Loucy (cell line): ENCODE results near the gene PXMP4.

Experiments used
- H2AFZ ChIP-seq: fragments of 200-600 bp; sonication (generic); 2 replicates; pipeline ENCODE4 v1.6.0; 2016; ENCODE audit warnings: antibody characterized with exemption, mild to moderate bottlenecking, low read length, moderate library complexity
- H3F3A ChIP-seq: fragments of 200-600 bp; 2 replicates; pipeline ENCODE4 v1.6.0; 2016; ENCODE audit warnings: antibody characterized with exemption, low read depth, mild to moderate bottlenecking
- H3K27me3 ChIP-seq: fragments of 200-600 bp; sonication (generic); 2 replicates; pipeline ENCODE4 v1.6.1; 2014; ENCODE audit warnings: low read length, mild to moderate bottlenecking; ENCODE audit not compliant: insufficient read depth, poor library complexity, severe bottlenecking
- H3K36me3 ChIP-seq: fragments of 200-600 bp; sonication (generic); 2 replicates; pipeline ENCODE4 v1.6.1; 2016; ENCODE audit warnings: low read length; ENCODE audit not compliant: insufficient read depth
- H3K4me1 ChIP-seq: fragments of 200-600 bp; sonication (generic); 2 replicates; pipeline ENCODE4 v1.5.1; 2014; ENCODE audit warnings: low read length, mild to moderate bottlenecking; ENCODE audit not compliant: insufficient read depth, poor library complexity, severe bottlenecking
- H3K4me2 ChIP-seq: fragments of 200-600 bp; sonication (generic); 2 replicates; pipeline ENCODE4 v1.6.0; 2014; ENCODE audit warnings: antibody characterized with exemption, low read length, low read depth, mild to moderate bottlenecking; ENCODE audit not compliant: poor library complexity, severe bottlenecking
- H3K4me3 ChIP-seq: fragments of 200-600 bp; sonication (generic); 2 replicates; pipeline ENCODE4 v1.5.1; 2014; ENCODE audit warnings: low read length, mild to moderate bottlenecking, mixed read lengths; ENCODE audit not compliant: poor library complexity, severe bottlenecking
- H3K79me2 ChIP-seq: fragments of 200-600 bp; sonication (generic); 2 replicates; pipeline ENCODE4 v1.6.1; 2014; ENCODE audit warnings: low read length; ENCODE audit not compliant: insufficient read depth
- H3K9ac ChIP-seq: fragments of 200-600 bp; sonication (generic); 2 replicates; pipeline ENCODE4 v1.6.0; 2014; ENCODE audit warnings: mild to moderate bottlenecking, low read depth, low read length, moderate library complexity; ENCODE audit not compliant: poor library complexity, severe bottlenecking
- H3K9me2 ChIP-seq: fragments of 200-600 bp; sonication (generic); replicated peaks from 2 replicates; pipeline ENCODE4 v1.6.1; 2016; ENCODE audit warnings: low read depth, low read length, mixed read lengths
- H3K9me3 ChIP-seq: fragments of 200-600 bp; sonication (generic); 2 replicates; pipeline ENCODE4 v1.6.1; 2014; ENCODE audit warnings: mild to moderate bottlenecking, antibody characterized with exemption, low read length, low read depth; ENCODE audit not compliant: insufficient read depth
- H4K20me1 ChIP-seq: fragments of 200-600 bp; sonication (generic); 2 replicates; pipeline ENCODE4 v1.6.0; 2014; ENCODE audit warnings: antibody characterized with exemption, low read length, mild to moderate bottlenecking; ENCODE audit not compliant: insufficient read depth, poor library complexity, severe bottlenecking
- EZH2phosphoT487 ChIP-seq: fragments of 200-600 bp; IDR thresholded peaks from 2 replicates; pipeline ENCODE4 v1.6.1; 2018; ENCODE audit warnings: antibody characterized with exemption, mild to moderate bottlenecking, moderate library complexity, borderline replicate concordance
- TF ChIP-seq, protein P1 (sequence below): fragments of 200-600 bp; sonication (generic); conservative IDR thresholded peaks from 2 replicates; pipeline ENCODE4 v1.5.1; 2014; ENCODE audit warnings: mild to moderate bottlenecking, antibody characterized with exemption, low read length

The PXMP4 gene

DNA sequence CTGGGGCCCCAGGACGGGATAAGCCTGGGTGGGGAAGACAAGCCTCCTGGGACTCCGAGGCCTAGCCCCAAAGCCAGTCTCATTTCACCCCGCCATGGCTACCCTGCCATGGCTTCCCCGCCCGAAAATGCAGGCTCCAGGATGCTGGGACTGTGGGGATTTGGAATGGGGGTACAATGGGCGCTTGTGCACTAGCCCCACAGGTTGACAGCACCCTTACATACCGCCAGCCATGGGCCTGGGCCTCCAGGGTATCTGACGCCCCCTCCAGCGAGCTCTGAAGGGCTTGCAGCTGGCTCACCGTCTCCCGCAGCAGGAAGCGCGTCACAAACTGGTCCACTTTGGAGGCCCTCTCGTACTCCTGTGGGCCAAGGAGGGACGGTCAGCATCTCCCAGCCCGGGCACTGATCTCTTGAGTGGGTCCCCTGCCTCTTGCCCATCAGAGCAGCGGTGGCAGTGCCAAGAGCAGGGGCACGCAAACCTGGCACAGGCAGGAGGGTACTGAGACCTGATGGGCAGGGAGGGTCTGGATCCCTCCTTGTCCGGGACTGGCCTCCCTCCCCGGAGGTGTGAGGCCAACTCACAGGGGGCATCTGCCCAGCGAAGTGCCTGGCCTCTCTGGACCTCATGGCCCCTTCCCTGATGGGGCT lies 60.0 kb downstream of the PXMP4 start:
- peaks cover 20% of the 10 kb centered on the region for H3K4me1 ChIP-seq
- H3K36me3 ChIP-seq: no peaks in the 10 kb centered on the region
- H3K4me3 ChIP-seq: no peak overlapping the region
- no peak overlapping the region for H3K4me2 ChIP-seq
- H3K9ac ChIP-seq: no peak overlapping the region
- H3K79me2 ChIP-seq: no peaks in the 10 kb centered on the region
- no peaks in the 10 kb centered on the region for H3K27me3 ChIP-seq
- no peak for TF ChIP-seq EZH2phosphoT487
- TF ChIP-seq, protein P1, sequence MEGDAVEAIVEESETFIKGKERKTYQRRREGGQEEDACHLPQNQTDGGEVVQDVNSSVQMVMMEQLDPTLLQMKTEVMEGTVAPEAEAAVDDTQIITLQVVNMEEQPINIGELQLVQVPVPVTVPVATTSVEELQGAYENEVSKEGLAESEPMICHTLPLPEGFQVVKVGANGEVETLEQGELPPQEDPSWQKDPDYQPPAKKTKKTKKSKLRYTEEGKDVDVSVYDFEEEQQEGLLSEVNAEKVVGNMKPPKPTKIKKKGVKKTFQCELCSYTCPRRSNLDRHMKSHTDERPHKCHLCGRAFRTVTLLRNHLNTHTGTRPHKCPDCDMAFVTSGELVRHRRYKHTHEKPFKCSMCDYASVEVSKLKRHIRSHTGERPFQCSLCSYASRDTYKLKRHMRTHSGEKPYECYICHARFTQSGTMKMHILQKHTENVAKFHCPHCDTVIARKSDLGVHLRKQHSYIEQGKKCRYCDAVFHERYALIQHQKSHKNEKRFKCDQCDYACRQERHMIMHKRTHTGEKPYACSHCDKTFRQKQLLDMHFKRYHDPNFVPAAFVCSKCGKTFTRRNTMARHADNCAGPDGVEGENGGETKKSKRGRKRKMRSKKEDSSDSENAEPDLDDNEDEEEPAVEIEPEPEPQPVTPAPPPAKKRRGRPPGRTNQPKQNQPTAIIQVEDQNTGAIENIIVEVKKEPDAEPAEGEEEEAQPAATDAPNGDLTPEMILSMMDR: no peak
- no peaks in the 10 kb centered on the region for H4K20me1 ChIP-seq
- no peaks in the 10 kb centered on the region for H3K9me3 ChIP-seq
- no peak overlapping the region for H2AFZ ChIP-seq
- H3F3A ChIP-seq: no peaks in the 10 kb centered on the region
- no peaks in the 10 kb centered on the region for H3K9me2 ChIP-seq

DNA sequence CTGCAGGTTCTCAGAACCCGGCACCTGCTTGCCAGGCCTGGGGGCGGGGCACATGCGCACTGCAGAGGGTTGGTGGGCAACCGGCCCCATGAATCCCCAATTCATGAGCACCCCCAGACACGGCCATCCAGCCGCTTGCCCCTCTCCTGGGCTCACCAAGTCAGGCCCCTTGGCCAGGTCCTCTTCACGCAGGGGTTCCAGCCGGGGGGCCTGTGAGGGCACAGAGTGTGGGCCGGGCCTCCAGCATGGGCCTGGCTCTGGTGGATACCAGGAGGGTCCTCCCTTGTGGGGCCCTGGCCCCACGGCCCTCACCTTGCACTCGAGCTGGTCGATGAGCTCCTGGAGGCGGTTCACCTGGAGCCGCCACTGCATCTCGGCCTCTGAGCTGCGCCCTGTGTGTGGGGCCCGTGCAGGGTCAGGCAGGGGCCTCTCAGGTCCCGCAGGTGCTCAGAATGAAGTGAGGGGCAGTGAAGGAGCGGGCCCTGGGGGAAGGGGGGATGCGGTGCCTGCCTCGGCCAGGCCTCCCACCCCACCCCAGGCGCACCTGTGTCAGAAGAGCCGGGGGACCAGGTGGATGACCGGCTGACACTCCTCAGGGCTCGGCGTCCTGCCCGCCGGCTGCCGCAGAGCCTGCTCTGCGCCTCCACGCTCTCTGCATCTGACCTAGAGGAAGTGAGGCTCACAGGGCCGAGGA lies 60.6 kb downstream of the PXMP4 start:
- Histone ChIP-seq H3K4me2 (no peak overlapping the region), H3K9me2 (no peaks in the 10 kb centered on the region), H3F3A (no peaks in the 10 kb centered on the region), H2AFZ (no peak overlapping the region), H3K4me1 (peaks cover 16% of the 10 kb centered on the region), H3K9ac (no peak overlapping the region), H3K4me3 (no peak overlapping the region), H3K27me3 (no peaks in the 10 kb centered on the region), H3K9me3 (no peaks in the 10 kb centered on the region), H3K79me2 (no peaks in the 10 kb centered on the region), H4K20me1 (no peaks in the 10 kb centered on the region), H3K36me3 (no peaks in the 10 kb centered on the region)
- TF ChIP-seq, protein P1: no peak
- TF ChIP-seq EZH2phosphoT487: no peak

DNA sequence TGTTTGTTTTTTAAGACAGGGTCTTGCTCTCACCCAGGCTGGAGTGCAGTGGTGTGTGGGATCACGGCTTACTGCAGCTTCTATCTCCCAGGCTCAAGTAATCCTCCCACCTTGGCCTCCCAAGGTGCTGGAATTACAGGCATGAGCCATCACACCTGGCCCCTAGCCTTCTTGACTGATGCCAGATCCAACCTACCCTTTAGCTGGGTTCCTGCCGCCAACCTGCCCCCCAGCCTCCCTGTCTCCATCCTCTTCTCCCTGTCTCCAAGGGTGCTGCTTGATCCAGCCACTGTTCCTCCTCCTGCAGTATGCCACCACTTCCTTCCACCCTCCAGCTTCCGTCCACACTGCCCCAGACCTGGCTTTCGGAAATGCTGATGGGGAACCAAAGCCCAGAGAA lies 61.2 kb downstream of the PXMP4 start:
- TF ChIP-seq, protein P1: no peak
- no peak for TF ChIP-seq EZH2phosphoT487
- Histone ChIP-seq H3K4me2 (no peak overlapping the region), H3K36me3 (no peaks in the 10 kb centered on the region), H3F3A (no peaks in the 10 kb centered on the region), H3K4me1 (peaks cover 10% of the 10 kb centered on the region), H3K9me2 (no peaks in the 10 kb centered on the region), H2AFZ (no peak overlapping the region), H3K27me3 (no peaks in the 10 kb centered on the region), H3K79me2 (no peaks in the 10 kb centered on the region), H3K9me3 (no peaks in the 10 kb centered on the region), H3K9ac (no peak overlapping the region), H4K20me1 (no peaks in the 10 kb centered on the region), H3K4me3 (no peak overlapping the region)
